Measurements from ENCODE around the gene SF3B4.

The SF3B4 gene

GRCh38 chr1:149896575-149896974 is 31.0 kb downstream of the SF3B4 start:
- Histone ChIP-seq H3K9me2 (ENCODE audit: low read depth, low read length) (no peaks in the 10 kb centered on the region), H3K27ac (ENCODE audit: low read depth, low read length, poor library complexity, severe bottlenecking) (no peak overlapping the region), H4K20me1 (ENCODE audit: insufficient read depth, low read length) (no peaks in the 10 kb centered on the region), H3F3A (ENCODE audit: insufficient read depth, low read length) (no peaks in the 10 kb centered on the region), H3K4me1 (ENCODE audit: insufficient read depth, low read length, severe bottlenecking) (peaks cover 12% of the 10 kb centered on the region), H3K79me2 (ENCODE audit: insufficient read depth, low read length) (no peaks in the 10 kb centered on the region), H3K36me3 (ENCODE audit: insufficient read depth, low read length) (no peaks in the 10 kb centered on the region; the same call in 1 of the 2 replicates), H3K9me3 (ENCODE audit: low read length) (no peaks in the 10 kb centered on the region), H3K4me2 (ENCODE audit: low read length) (no peak overlapping the region), H3K4me3 (ENCODE audit: low read depth, low read length, poor library complexity, severe bottlenecking) (no peak overlapping the region), H2AFZ (ENCODE audit: low read length) (no peak overlapping the region), H3K9ac (ENCODE audit: low read length) (no peak overlapping the region), H3K27me3 (ENCODE audit: insufficient read depth, low read length) (no peaks in the 10 kb centered on the region)
- TF ChIP-seq EZH2 (IDR thresholded peaks at IDR 0.05; ENCODE audit: borderline replicate concordance, low read length) (no peak), CTCF (IDR thresholded peaks at IDR 0.05; ENCODE audit: low read length) (no peak)

DNA sequence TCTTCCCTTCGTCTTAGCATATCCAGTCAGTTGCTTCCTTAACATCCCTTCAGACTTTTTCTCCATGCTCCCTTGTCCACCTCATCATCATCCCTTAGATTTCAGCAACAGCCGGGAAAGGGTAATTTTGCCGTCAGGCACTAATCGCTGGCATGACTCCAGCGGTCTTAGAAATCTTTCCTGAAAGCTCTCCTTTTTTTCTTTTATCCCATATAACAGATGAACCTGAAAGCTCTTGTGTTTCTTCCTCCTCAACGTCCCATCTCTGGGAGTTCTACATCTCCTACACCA is 38.7 kb downstream of the SF3B4 start:
- Histone ChIP-seq H3K4me1 (ENCODE audit: insufficient read depth, low read length, severe bottlenecking) (peaks cover 26% of the 10 kb centered on the region), H3K36me3 (ENCODE audit: insufficient read depth, low read length) (no peaks in the 10 kb centered on the region), H3F3A (ENCODE audit: insufficient read depth, low read length) (peaks cover 8% of the 10 kb centered on the region), H3K27me3 (ENCODE audit: insufficient read depth, low read length) (no peaks in the 10 kb centered on the region), H3K79me2 (ENCODE audit: insufficient read depth, low read length) (no peaks in the 10 kb centered on the region), H2AFZ (ENCODE audit: low read length) (no peak overlapping the region; the same call in 1 of the 2 replicates), H3K9me3 (ENCODE audit: low read length) (no peaks in the 10 kb centered on the region), H3K4me2 (ENCODE audit: low read length) (peak overlapping the region; percentile 67), H4K20me1 (ENCODE audit: insufficient read depth, low read length) (no peaks in the 10 kb centered on the region), H3K27ac (ENCODE audit: low read depth, low read length, poor library complexity, severe bottlenecking) (peak overlapping the region; percentile 99), H3K9me2 (ENCODE audit: low read depth, low read length) (no peaks in the 10 kb centered on the region), H3K9ac (ENCODE audit: low read length) (peak overlapping the region; percentile 66), H3K4me3 (ENCODE audit: low read depth, low read length, poor library complexity, severe bottlenecking) (peak overlapping the region; percentile 54)
- TF ChIP-seq CTCF (IDR thresholded peaks at IDR 0.05; ENCODE audit: low read length) (no peak), EZH2 (IDR thresholded peaks at IDR 0.05; ENCODE audit: borderline replicate concordance, low read length) (no peak)

GRCh38 chr1:149888247-149888998 is 39.2 kb downstream of the SF3B4 start:
- Histone ChIP-seq H3K27me3 (ENCODE audit: insufficient read depth, low read length) (no peaks in the 10 kb centered on the region), H3K79me2 (ENCODE audit: insufficient read depth, low read length) (no peaks in the 10 kb centered on the region), H3K9me3 (ENCODE audit: low read length) (no peaks in the 10 kb centered on the region), H3K4me3 (ENCODE audit: low read depth, low read length, poor library complexity, severe bottlenecking) (peak overlapping the region; percentile 54), H3K4me1 (ENCODE audit: insufficient read depth, low read length, severe bottlenecking) (peaks cover 31% of the 10 kb centered on the region), H3K4me2 (ENCODE audit: low read length) (peak overlapping the region; percentile 67), H4K20me1 (ENCODE audit: insufficient read depth, low read length) (no peaks in the 10 kb centered on the region), H3K9me2 (ENCODE audit: low read depth, low read length) (no peaks in the 10 kb centered on the region), H3F3A (ENCODE audit: insufficient read depth, low read length) (peaks cover 8% of the 10 kb centered on the region), H3K36me3 (ENCODE audit: insufficient read depth, low read length) (no peaks in the 10 kb centered on the region), H3K9ac (ENCODE audit: low read length) (peak overlapping the region; percentile 66), H3K27ac (ENCODE audit: low read depth, low read length, poor library complexity, severe bottlenecking) (peak overlapping the region; percentile 99), H2AFZ (ENCODE audit: low read length) (no peak overlapping the region; the same call in 1 of the 2 replicates)
- TF ChIP-seq CTCF (IDR thresholded peaks at IDR 0.05; ENCODE audit: low read length) (peak; percentile 71), EZH2 (IDR thresholded peaks at IDR 0.05; ENCODE audit: borderline replicate concordance, low read length) (no peak)

Data from OCI-LY1 (cell line).